Activated CD8-positive, alpha-beta T cell treated with anti-CD3 and anti-CD28 coated beads for 36 hours (primary cell): ENCODE results near the gene PON2. TPM values are rescaled to one million over a fixed set of nuclear protein-coding genes. Genes with fewer than 3 reads are reported as not detected.
A peak's percentile ranks its signal among the peaks of the same experiment; 100 is the strongest.

ENCODE experiments used
- ATAC-seq: fragments of 200-7000 bp; cut with Tn5 transposase; one replicate; pipeline ENCODE4 v1.10.0; 2021; ENCODE audit warnings: mild to moderate bottlenecking, moderate library complexity
- CTCF ChIA-PET: fragments of 350-600 bp; sonication (Branson Sonifier 250); formaldehyde crosslinking; loops from one replicate; lab custom pipeline; 2021; ENCODE audit warnings: antibody characterized with exemption; lab: Charles Lee
- POLR2A ChIA-PET: fragments of 350-600 bp; sonication (Branson Sonifier 250); formaldehyde crosslinking; loops from one replicate; lab custom pipeline; 2021; ENCODE audit warnings: antibody characterized with exemption; lab: Charles Lee
- DNase-seq: peaks from one replicate; pipeline ENCODE4 v3.0.0-alpha.2; 2020
- H3K27ac Mint-ChIP-seq: one replicate; pipeline ENCODE4 v1.8.0; 2021; ENCODE audit warnings: mild to moderate bottlenecking, mixed read lengths
- H3K27me3 Mint-ChIP-seq: one replicate; pipeline ENCODE4 v1.8.0; 2021; ENCODE audit warnings: mixed read lengths
- H3K36me3 Mint-ChIP-seq: one replicate; pipeline ENCODE4 v1.8.0; 2021; ENCODE audit warnings: low read depth, mixed read lengths
- H3K4me1 Mint-ChIP-seq: one replicate; pipeline ENCODE4 v1.8.0; 2021; ENCODE audit warnings: low read depth, mixed read lengths
- H3K4me3 Mint-ChIP-seq: one replicate; pipeline ENCODE4 v1.8.0; 2021; ENCODE audit warnings: mild to moderate bottlenecking, moderate library complexity, mixed read lengths
- H3K9me3 Mint-ChIP-seq: one replicate; pipeline ENCODE4 v1.8.0; 2021; ENCODE audit warnings: mixed read lengths
- CTCF ChIP-seq: fragments of 200-600 bp; IDR thresholded peaks from one replicate; pipeline ENCODE4 v1.8.0; 2022; ENCODE audit warnings: antibody characterized with exemption, mild to moderate bottlenecking
- intact Hi-C: fragments of 100-400 bp; cut with micrococcal nuclease; formaldehyde crosslinking; loops from one replicate; pipeline ENCODE4 v1.10.0; 2022
- total RNA-seq, 2 experiments: library from RNA; stranded (reverse); gene quantifications; one replicate each; pipeline ENCODE4 v1.2.3, GENCODE V29; 2021

The PON2 gene
- total RNA-seq, 2 experiments from 2014 or later = 3.5 to 3.7 TPM

DNA sequence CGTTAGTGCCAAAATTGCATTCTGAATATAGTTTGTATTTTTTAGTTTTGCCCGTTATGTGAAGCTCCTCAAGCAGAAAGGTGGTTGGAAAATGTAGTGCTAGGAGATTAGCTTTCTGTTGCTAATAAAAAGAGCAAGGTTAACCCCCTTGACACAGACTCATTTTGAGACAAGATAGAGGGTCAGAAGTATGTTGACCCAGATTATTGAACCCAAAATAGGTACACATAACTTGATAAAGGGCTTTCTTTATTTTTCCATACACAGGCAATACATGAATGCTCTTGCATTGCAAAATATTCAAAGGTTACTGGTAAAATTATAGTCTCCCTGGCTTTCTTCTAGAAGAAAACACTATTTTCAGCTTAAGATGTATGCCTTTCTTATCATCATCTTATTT, 10.0 kb upstream of the PON2 start:
- ChIA-PET CTCF (interaction anchor here (0.6 to 0.7 kb wide), 2 partner anchors 48 to 357 kb away, joined by 3 read pairs; partner anchors contain the start of gene PON3), POLR2A (no interaction called here)
- H3K9me3 Mint-ChIP-seq = no peaks in the 10 kb centered on the region
- intact Hi-C loops = no loop called here
- no peaks in the 10 kb centered on the region for H3K27me3 Mint-ChIP-seq
- ATAC-seq (no peak), DNase-seq (no peak)
- H3K4me1 Mint-ChIP-seq = no peaks in the 10 kb centered on the region
- no peak overlapping the region for H3K27ac Mint-ChIP-seq
- H3K36me3 Mint-ChIP-seq = no peaks in the 10 kb centered on the region
- TF ChIP-seq CTCF = no peak
- H3K4me3 Mint-ChIP-seq = no peak overlapping the region

DNA sequence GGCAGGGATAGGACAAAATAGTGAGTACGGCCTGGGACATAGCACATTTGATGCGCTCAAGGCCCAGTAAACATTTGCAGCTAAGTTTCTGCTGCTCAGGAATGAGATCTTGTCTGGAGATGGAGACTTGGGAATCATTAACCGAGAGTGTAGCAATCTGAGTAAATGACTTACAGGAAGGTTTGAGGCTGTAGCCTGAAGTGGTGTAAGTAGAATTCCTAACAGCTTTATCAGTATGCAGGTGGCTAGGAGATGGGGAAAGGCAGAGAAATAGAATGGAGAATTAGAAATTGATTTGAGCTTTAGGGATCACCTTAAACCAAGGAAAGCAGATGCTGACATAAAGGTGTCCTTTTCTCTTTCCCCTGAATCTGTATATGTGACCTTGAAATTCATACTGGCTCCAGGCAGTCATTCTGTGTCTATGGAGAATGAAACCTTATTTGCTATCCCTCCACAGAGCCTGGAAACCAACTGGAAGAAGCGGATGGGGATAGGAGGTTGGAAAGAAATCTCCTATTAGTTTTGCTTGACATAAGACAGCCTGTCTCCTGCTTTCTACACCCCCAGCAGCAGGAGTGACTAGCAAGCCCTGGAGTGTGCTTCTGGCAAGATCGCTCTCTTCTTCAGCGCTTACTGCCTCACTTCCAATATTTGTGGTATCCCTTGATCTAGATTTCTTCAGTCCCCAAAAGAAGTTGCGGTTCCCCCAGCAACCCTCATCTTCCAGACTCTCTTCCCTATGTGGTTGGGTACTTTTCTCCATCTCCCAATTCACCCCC, 6.4 kb upstream of the PON2 start:
- Mint-ChIP-seq H3K9me3 (no peaks in the 10 kb centered on the region), H3K4me3 (no peak overlapping the region), H3K4me1 (no peaks in the 10 kb centered on the region), H3K27ac (no peak overlapping the region), H3K27me3 (no peaks in the 10 kb centered on the region), H3K36me3 (no peaks in the 10 kb centered on the region)
- ATAC-seq (no peak), DNase-seq (no peak)
- intact Hi-C loops = no loop called here
- TF ChIP-seq CTCF = no peak
- ChIA-PET CTCF (no interaction called here), POLR2A (no interaction called here)

- Mint-ChIP-seq H3K27me3 (no peaks in the 10 kb centered on the region), H3K4me3 (no peak overlapping the region), H3K4me1 (peaks cover 1% of the 10 kb centered on the region), H3K36me3 (no peaks in the 10 kb centered on the region), H3K9me3 (no peaks in the 10 kb centered on the region), H3K27ac (no peak overlapping the region)
- CTCF ChIA-PET = no interaction called here
- POLR2A ChIA-PET = no interaction called here
- intact Hi-C loops = no loop called here
- DNase-seq = no peak
- no peak for ATAC-seq
- no peak for TF ChIP-seq CTCF
These were observed 5.7 kb upstream of the PON2 start for GRCh38 chr7:95440394-95441038.

- TF ChIP-seq CTCF = no peak
- H3K4me3 Mint-ChIP-seq = no peak overlapping the region
- H3K27ac Mint-ChIP-seq = no peak overlapping the region
- CTCF ChIA-PET = interaction anchor here (1.0 kb wide), 1 partner anchor 75 kb away, joined by 3 read pairs; no protein-coding TSS in a partner anchor
- intact Hi-C loops = no loop called here
- peaks cover 9% of the 10 kb centered on the region for H3K4me1 Mint-ChIP-seq
- ATAC-seq (no peak), DNase-seq (no peak)
- H3K27me3 Mint-ChIP-seq = no peaks in the 10 kb centered on the region
- H3K9me3 Mint-ChIP-seq = no peaks in the 10 kb centered on the region
- H3K36me3 Mint-ChIP-seq = no peaks in the 10 kb centered on the region
- POLR2A ChIA-PET = no interaction called here
These were observed 1.6 kb upstream of the PON2 start for GRCh38 chr7:95436407-95436806.

DNA sequence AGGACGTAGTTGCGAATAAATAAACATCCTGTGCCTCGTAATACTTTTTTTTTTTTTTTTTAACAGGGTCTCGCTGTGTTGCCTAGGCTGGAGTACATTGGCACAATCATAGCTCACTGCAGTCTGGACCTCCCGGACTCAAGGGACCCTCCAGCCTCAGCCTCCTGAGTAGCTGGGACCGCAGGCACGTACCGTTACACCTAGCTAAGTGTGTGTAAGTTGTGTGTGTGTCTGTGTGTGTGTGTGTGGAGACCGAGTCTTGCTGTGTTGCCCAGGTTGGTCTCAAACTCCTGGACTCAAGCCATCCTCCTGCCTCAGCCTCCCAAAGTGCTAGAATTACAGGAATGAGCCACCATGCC, 573 bp upstream of the PON2 start:
- DNase-seq (no peak), ATAC-seq (peak; percentile 12)
- Mint-ChIP-seq H3K27me3 (no peaks in the 10 kb centered on the region), H3K4me1 (peaks cover 9% of the 10 kb centered on the region), H3K27ac (peak overlapping the region; percentile 74), H3K36me3 (no peaks in the 10 kb centered on the region), H3K9me3 (no peaks in the 10 kb centered on the region), H3K4me3 (peak overlapping the region; percentile 73)
- intact Hi-C loops = no loop called here
- ChIA-PET CTCF (interaction anchor here (1.4 kb wide), 1 partner anchor 41 kb away, joined by 3 read pairs; no protein-coding TSS in a partner anchor), POLR2A (no interaction called here)
- TF ChIP-seq CTCF = no peak
